AG10803 (cell line): Measurements from ENCODE around the gene SPATA7.
A peak's percentile ranks its signal among the peaks of the same experiment; 100 is the strongest.
"Not testable (repeated sequence)": the region's sequence is repeated elsewhere in the genome, so short reads cannot be mapped to it uniquely, and the experiment has no call there.

Experiments
- DNase-seq: peaks from one replicate; pipeline ENCODE4 v3.0.0; 2010; ENCODE audit warnings: low read depth
- H3K4me3 ChIP-seq: 2 replicates; pipeline ENCODE4 v1.5.1; 2011; ENCODE audit warnings: mild to moderate bottlenecking, low read length, control low read depth
- TF ChIP-seq, protein P1 (sequence below): conservative IDR thresholded peaks from 2 replicates; pipeline ENCODE4 v1.5.1; 2011; ENCODE audit warnings: mild to moderate bottlenecking, low read length, control low read depth, inconsistent platforms

SPATA7 gene

GRCh38 chr14:88380405-88380804, 5.1 kb upstream of the SPATA7 start:
- TF ChIP-seq, protein P1, sequence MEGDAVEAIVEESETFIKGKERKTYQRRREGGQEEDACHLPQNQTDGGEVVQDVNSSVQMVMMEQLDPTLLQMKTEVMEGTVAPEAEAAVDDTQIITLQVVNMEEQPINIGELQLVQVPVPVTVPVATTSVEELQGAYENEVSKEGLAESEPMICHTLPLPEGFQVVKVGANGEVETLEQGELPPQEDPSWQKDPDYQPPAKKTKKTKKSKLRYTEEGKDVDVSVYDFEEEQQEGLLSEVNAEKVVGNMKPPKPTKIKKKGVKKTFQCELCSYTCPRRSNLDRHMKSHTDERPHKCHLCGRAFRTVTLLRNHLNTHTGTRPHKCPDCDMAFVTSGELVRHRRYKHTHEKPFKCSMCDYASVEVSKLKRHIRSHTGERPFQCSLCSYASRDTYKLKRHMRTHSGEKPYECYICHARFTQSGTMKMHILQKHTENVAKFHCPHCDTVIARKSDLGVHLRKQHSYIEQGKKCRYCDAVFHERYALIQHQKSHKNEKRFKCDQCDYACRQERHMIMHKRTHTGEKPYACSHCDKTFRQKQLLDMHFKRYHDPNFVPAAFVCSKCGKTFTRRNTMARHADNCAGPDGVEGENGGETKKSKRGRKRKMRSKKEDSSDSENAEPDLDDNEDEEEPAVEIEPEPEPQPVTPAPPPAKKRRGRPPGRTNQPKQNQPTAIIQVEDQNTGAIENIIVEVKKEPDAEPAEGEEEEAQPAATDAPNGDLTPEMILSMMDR: peak; percentile 27; the same call in 1 of the 2 replicates
- peak; percentile 6 for DNase-seq
- H3K4me3 ChIP-seq: no peak overlapping the region

DNA sequence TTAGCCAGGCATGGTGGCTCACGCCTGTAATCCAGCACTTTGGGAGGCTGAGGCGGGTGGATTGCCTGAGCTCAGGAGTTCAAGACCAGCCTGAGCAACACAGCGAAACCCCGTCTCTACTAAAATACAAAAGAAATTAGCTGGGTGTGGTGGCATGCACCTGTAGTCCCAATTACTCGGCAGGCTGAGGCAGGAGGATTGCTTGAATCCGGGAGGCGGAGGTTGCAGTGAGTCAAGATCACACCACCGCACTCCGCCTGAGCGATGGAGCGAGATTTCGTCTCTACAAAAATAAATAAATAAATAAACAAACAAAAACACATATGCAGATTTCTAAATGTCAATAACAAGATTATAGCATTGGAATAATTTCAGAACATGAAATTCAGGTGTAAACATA, 3.8 kb upstream of the SPATA7 start:
- H3K4me3 ChIP-seq, DNase-seq: not testable (repeated sequence)

DNA sequence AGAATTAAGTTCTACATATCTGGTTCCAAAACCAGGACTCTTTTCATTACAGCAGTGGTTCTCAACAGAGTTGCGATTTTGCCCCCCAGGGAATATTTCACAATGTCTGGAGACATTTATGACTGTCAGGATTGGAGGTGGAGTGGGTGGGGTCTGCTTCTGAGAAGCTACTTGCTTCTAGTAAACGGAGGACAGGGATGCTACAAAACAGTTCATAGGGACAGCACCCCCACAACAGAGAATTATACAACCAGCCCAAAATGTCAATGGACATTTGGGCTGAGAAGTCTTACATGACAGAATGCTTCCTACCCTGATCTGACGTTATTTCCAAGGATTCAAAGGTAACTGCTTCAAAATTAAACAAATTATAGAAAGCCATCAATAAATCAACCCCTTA, 739 bp upstream of the SPATA7 start:
- H3K4me3 ChIP-seq: peak overlapping the region; percentile 98
- peak; percentile 16 for DNase-seq
- TF ChIP-seq, protein P1: no peak

GRCh38 chr14:88386256-88386794, 868 bp downstream of the SPATA7 start:
- TF ChIP-seq, protein P1: no peak
- DNase-seq: no peak
- H3K4me3 ChIP-seq: peak overlapping the region; percentile 98

GRCh38 chr14:88388741-88389282, 3.4 kb downstream of the SPATA7 start:
- H3K4me3 ChIP-seq: no peak overlapping the region
- DNase-seq: no peak
- TF ChIP-seq, protein P1: no peak

GRCh38 chr14:88392609-88393008, 7.2 kb downstream of the SPATA7 start:
- DNase-seq: no peak
- H3K4me3 ChIP-seq: no peak overlapping the region
- TF ChIP-seq, protein P1: no peak

- no peak for DNase-seq
- TF ChIP-seq, protein P1: no peak
- no peak overlapping the region for H3K4me3 ChIP-seq
Observed at GRCh38 chr14:88411039-88411438, 25.6 kb downstream of the SPATA7 start.
